ENCODE results near the gene SBF2.

Gene SBF2

GRCh38 chr11:10293423-10294289, at the start of gene SBF2:
Gene SBF2, minus strand, starts transcription at chr11:10294219. Its CDS starts 150 bp downstream, at chr11:10294069.
- DNase-seq = no peak

DNA sequence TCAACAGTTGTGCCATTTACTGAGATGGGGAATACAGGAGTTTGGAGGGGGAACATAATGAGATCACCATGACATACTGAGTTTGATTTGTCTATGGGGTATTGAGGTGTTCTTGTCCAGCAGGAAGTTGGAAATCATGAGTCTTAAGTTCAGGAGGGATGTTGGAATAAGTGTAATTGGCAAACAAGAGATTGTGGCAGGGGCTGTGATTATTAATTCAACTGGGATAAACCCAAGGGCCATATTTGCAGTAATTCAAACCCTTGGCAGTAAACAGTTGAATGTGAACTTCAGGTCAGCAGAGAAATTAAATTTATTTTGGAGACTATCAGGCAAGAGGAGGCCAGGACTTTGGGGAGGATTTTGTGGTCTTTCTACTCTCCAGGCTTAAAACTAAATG, 44.3 kb upstream of the SBF2 start:
- DNase-seq = no peak

DNA sequence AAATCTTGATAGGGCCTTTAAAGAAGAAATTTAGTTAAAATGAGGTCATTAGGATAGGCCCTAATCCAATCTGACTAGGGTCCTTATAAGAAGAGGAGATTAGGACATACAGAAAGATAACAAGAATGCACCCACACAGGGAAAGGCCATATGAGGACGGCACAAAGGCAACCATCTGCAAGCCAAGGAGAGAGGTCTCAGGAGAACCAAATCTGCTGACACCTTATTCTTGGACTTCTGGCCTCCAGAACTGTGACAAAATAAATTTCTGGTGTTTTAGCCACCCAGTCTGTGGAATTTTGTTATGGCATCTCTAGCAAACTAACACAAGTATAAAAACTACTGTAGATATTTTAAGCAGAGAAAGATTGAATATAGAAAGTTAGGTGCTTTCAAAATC, 39.5 kb upstream of the SBF2 start:
- no peak for DNase-seq

GRCh38 chr11:10331548-10332289, 37.7 kb upstream of the SBF2 start:
- no peak for DNase-seq

DNA sequence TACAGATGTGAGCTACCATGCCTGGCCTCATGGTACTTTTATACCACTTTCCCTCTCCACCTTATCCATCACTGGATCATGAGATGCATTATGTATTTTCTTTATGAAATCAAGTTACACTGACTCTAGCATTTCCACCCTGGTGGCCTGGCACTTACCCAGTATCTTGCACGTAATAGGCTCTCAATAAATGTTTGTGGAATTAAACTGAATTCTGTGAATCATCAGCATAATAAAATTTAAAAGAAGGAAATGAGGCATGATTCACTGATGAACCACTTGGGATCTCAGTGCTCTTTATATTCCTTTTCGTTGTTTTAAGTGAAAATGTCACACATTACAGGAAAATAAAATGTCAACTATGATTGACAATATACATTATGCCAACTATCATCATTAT, 35.9 kb upstream of the SBF2 start:
- no peak for DNase-seq

GRCh38 chr11:10329356-10329755, 35.3 kb upstream of the SBF2 start:
- no peak for DNase-seq

GRCh38 chr11:10328314-10329098, 34.5 kb upstream of the SBF2 start:
- no peak for DNase-seq

GRCh38 chr11:10327254-10327653, 33.2 kb upstream of the SBF2 start:
- DNase-seq = no peak

GRCh38 chr11:10326012-10326964, 32.3 kb upstream of the SBF2 start:
- no peak for DNase-seq

GRCh38 chr11:10325277-10326011, 31.4 kb upstream of the SBF2 start:
- no peak for DNase-seq

DNA sequence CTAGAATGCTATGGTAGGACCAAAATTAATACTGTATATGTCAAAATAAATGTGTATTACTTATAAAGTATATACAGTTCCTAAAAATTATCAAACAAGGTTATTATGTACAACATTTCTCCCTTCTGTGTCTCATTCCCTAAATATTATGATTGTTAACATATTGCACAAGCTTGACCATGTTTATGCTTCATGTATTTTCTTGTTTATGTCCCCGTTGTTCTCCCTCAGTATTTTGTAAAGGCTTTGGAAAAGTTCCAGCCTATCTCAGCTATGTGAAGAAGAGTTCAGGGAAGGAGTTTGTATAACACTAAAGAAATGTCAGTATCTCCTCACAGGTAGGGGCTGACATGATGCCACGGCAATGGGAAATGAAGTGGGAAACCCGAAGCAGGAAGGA, 30.5 kb upstream of the SBF2 start:
- DNase-seq = no peak

DNA sequence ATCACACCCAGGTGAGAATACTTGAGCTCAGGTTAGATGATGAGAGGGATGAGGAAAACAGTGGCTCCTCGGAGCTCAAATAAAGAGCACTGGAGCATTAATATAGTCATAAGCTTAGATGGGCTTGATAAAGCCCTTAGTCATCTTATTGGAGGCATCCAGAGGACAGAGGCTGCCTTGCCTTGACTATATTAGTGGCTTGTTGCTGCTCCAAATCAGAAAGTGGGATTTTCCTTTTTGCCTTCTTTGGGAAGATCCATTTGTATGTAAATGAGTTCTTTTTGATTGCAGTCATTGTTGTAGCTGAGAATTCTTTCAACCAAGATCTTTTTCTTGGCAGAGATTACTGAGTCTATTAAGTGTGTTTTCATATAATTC, 29.8 kb upstream of the SBF2 start:
- no peak for DNase-seq

DNA sequence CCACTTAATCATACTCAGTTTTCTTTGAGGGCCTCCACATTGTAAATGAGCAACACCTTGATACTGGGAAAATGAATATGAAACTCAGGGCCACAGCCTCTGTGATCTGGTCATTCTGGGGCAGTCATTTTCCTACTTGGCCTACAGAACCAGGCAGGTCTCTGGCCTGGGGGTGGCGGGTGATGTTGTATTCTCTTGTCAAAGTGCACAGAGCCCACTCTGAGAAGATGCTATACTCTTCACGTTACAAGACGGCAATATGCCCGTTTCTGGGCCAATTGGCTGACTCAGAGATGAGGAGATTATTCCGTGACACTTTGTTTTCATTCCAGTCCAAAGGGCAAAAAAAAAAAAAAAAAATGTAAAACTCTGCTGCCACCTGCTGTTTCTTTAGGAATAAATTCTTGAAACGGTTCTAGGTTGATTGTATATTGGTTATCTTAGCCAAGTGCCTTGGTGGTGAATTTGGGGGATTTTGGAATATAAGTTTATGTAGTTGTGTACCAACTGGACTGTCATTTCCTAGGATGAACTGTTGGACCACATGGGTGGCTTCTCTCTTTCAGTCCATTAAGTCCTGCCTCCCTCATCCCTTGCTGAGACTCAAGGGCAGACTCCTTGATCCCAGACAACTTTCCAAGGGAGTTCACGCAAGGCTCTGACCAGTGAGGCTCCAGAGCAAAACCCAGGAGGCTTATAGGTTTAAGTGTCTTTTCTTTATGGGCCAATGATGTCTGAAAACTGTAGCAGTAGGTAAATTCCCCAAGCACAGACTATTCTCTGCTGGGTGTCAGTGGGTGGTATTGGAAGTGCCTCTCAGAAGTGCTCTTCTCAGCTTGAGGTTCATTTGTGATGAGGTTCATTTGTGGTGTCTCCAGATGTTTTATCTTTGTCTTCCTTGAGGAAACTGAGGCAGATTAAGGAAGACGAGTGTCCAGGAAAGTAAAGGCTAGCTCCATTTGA, 29.1 kb upstream of the SBF2 start:
- DNase-seq = peak; percentile 41

GRCh38 chr11:10322401-10322800, 28.4 kb upstream of the SBF2 start:
- DNase-seq = no peak

- no peak for DNase-seq
These were observed 26.9 kb upstream of the SBF2 start for GRCh38 chr11:10320736-10321465.

- DNase-seq = no peak
These were observed 25.9 kb upstream of the SBF2 start for GRCh38 chr11:10319702-10320558.

DNA sequence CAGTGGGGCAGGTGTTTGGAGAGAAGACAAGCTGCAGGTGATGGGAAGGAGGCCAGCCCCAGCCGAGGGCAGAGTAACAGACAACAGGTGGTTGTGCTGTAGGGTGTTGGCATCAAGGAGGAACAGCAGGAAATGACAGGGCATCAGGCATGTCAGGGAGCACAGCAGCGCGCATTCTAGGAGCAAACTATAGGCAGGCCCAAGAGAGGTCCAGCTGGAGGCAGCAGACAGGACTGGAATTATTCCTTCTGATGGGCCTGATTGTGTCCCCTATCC, 24.4 kb upstream of the SBF2 start:
- peak; percentile 69 for DNase-seq

- no peak for DNase-seq
These were observed 23.9 kb upstream of the SBF2 start for GRCh38 chr11:10317776-10318526.

Measured in NCI-H1417 treated with DMSO at 0.1 percent for 48 hours (cell line).